Uterine smooth muscle cell (primary cell): ENCODE data around the gene SLC43A1. TPM values are rescaled to one million over a fixed set of nuclear protein-coding genes. Genes with fewer than 3 reads are reported as not detected.

Source experiments
- total RNA-seq: library from RNA; depleted of rRNA; stranded (reverse); fragments of >200 nt; gene quantifications from 2 replicates; pipeline ENCODE4 v1.2.3, GENCODE V29; 2014

The SLC43A1 gene
- 18.0 and 22.5 TPM in 2 replicates for total RNA-seq

DNA sequence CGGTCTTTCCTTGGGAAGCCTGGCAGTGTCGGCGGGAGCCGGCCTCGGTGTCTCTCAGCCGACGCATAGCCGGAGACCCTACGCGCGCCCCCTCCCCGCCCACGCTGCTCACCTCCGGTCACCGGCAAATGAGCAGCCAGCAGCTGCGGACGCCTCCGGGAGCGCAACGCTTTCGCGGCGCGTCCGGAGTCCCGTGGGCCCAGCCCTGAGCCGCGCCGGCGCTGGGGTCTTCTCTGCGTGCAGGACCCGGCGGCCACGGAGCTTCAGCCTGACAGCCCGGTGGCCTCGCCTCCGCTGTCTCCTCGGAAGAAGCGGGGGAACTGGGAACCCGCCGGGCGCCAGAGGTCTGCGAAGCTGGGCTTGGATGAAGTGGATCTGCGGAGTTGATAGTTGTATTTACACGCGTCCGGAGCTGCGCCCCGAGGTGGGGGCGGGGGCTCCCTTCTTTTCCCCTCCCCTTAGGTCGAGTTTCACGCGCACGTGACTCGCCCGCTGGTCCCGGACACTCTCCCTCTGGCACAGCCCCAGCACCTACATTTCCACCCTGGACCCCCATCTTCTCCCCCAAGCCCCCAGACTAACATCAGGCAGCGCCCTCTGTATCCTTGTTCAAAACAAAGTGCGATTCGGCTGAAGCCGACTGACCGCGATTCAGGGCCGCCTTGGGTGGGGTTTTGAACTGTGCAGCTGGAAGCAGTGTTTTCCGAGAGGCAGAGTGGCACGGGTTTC, at the start of gene SLC43A1:
SLC43A1 (minus strand) TSS at position 371 of the 729 bp plus-strand sequence. CDS start 1,591 bp downstream, outside the sequence.

GRCh38 chr11:57536947-57537619, 21.6 kb upstream of the SLC43A1 start, which contains the start of gene SMTNL1:
SMTNL1 (plus strand) TSS chr11:57537595; CDS start chr11:57542643, 5,048 bp downstream.

GRCh38 chr11:57530596-57531507, 15.3 kb upstream of the SLC43A1 start, which contains the start of gene TIMM10:
TIMM10 (minus strand) TSS chr11:57530754; CDS start chr11:57530189, 565 bp downstream.

GRCh38 chr11:57460022-57460757, 55.3 kb downstream of the SLC43A1 start, which contains the start of gene RTN4RL2:
RTN4RL2 (plus strand) TSS chr11:57460528; CDS start chr11:57460866, 338 bp downstream.

Other genes with a start within 250 kb of the SLC43A1 start
- gene TNKS1BP1, start 190.8 kb downstream of the SLC43A1 start, total RNA-seq, result 90.4 and 93.2 TPM in 2 replicates
- gene SSRP1, start 179.8 kb downstream of the SLC43A1 start, total RNA-seq, result 79.5 and 155 TPM in 2 replicates
- not detected in 2 replicates for gene P2RX3, start 177.3 kb downstream of the SLC43A1 start, total RNA-seq
- not detected in 2 replicates for gene PRG3, start 134.6 kb downstream of the SLC43A1 start, total RNA-seq
- gene PRG2, start 125.1 kb downstream of the SLC43A1 start, total RNA-seq, result 0.11 and 0.37 TPM in 2 replicates
- 85.2 and 98.7 TPM in 2 replicates for gene SLC43A3, start 88.6 kb downstream of the SLC43A1 start, total RNA-seq
- gene RTN4RL2, start 55.2 kb downstream of the SLC43A1 start, total RNA-seq, result under 0.01 and 0.25 TPM in 2 replicates
- 47.5 and 65.8 TPM in 2 replicates for gene TIMM10, start 15.1 kb upstream of the SLC43A1 start, total RNA-seq
- gene SMTNL1, start 21.9 kb upstream of the SLC43A1 start, total RNA-seq, result not detected in 2 replicates
- gene UBE2L6, start 52.0 kb upstream of the SLC43A1 start, total RNA-seq, result 36.4 and 50.7 TPM in 2 replicates
- gene SERPING1, start 82.0 kb upstream of the SLC43A1 start, total RNA-seq, result 4.3 and 9.6 TPM in 2 replicates
- 0.66 and 1.6 TPM in 2 replicates for gene YPEL4, start 134.2 kb upstream of the SLC43A1 start, total RNA-seq
- 16.4 and 21.9 TPM in 2 replicates for gene CLP1, start 142.1 kb upstream of the SLC43A1 start, total RNA-seq
- gene ZDHHC5, start 152.4 kb upstream of the SLC43A1 start, total RNA-seq, result 26.9 and 29.2 TPM in 2 replicates
- gene MED19, start 196.5 kb upstream of the SLC43A1 start, total RNA-seq, result 13.5 and 14.8 TPM in 2 replicates
- 50.0 and 65.7 TPM in 2 replicates for gene TMX2, start 196.9 kb upstream of the SLC43A1 start, total RNA-seq
- gene SELENOH, start 225.8 kb upstream of the SLC43A1 start, total RNA-seq, result 94.1 and 131 TPM in 2 replicates
- not detected in 2 replicates for gene BTBD18, start 236.1 kb upstream of the SLC43A1 start, total RNA-seq
- 87.6 and 93.8 TPM in 2 replicates for gene CTNND1, start 246.1 kb upstream of the SLC43A1 start, total RNA-seq